ENCODE data around the gene SMC4. TPM values are rescaled to one million over a fixed set of nuclear protein-coding genes. Genes with fewer than 3 reads are reported as not detected.
A peak's percentile ranks its signal among the peaks of the same experiment; 100 is the strongest.

The SMC4 gene
- total RNA-seq, 1 experiment from 2014 or later = 186 TPM

DNA sequence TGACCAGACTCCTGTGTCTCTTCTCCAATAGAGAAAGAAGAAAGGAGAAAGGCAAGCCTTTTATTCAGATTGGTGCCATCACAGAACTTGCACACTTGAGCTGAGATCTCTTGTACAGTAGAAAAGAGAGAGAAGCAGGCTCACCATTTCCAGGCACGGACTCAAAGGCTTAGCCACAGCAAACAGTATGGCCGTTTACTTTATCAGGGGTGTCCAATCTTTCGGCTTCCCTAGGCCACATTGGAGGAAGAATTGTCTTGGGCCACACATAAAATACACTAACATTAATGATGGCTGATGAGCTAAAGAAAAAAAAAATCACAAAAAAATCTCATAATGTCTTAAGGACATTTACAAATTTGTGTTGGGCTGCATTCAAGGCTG is 5.4 kb upstream of the SMC4 start:
- no peak for DNase-seq (ENCODE audit: low read depth)

GRCh38 chr3:160395297-160395696 is 4.2 kb upstream of the SMC4 start:
- peak; percentile 67 for DNase-seq (ENCODE audit: low read depth)

DNA sequence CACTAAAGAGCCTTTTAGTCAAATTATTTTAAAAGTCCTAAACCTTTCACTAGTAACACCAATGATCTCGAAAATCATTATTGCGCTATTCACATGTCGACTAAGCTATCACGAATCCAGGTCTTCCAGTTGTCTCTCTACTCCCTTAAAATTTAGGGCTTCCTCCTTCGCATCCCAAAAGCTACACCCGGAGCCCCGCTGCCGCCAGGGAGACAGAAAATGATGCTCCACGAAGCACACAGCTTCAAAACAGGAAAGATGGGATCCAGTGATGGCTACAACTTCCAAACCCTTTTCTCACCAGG is 678 bp upstream of the SMC4 start:
- DNase-seq (ENCODE audit: low read depth) = no peak

- DNase-seq (ENCODE audit: low read depth) = peak; percentile 48
Measured at GRCh38 chr3:160400030-160400701, 716 bp downstream of the SMC4 start.

- peak; percentile 12 for DNase-seq (ENCODE audit: low read depth)
Measured at GRCh38 chr3:160400702-160401150, 1.3 kb downstream of the SMC4 start.

- DNase-seq (ENCODE audit: low read depth) = peak; percentile 73
Measured at GRCh38 chr3:160401291-160402095, 2.0 kb downstream of the SMC4 start.

DNA sequence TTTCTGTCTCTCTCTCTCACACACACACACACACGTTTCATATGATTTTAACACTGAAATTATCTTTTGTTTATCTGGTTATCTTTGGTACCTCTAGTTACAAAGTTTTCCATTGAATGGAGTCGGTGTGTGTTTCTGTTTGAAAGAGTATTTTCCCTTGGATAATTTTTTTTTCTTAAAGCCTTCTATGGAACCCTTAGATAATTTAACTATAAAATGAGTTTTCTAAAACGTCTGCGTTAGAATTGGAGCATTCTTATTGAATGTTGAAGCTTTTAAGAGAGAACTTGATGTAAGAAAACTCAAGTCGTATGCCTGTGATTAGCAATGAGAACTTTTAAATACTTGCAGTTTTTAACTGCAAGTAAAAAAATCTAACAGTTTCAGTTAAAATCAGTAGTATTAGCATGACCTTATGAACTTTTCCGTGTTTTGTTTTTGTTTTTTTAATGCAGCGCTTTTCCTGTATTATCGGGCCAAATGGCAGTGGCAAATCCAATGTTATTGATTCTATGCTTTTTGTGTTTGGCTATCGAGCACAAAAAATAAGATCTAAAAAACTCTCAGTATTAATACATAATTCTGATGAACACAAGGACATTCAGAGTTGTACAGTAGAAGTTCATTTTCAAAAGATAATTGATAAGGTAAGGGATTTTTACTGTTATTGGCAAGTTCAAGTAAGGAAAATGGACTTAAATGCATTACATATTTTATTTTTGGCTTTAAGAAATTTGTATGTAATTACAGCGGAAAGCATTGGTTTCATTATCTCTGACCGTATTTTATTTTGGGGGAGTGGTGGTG is 3.0 kb downstream of the SMC4 start:
- peak; percentile 10 for DNase-seq (ENCODE audit: low read depth)

DNA sequence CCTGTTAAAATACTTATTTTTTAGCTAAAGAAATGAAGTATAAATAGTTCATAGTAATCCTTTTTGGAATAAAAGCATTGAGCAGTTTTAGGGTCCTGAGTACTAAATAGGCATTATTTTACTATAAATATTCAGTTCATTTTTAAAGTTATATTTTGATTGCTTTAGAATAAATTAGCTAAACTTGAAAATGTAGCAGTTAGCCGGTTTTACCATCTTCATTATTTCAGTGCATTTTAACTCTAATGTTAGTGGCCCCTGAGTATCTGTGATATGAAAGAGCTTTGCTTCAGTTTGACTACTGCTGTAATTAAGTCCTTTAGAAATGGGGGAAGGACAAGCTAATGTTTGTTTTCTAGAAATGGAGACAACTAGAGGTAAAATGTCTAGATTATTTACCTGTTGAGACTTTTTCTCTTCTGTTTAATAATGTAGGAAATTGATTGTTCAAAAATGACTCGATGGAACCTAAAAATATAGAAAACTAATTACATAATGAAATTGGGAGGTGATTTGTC is 3.6 kb downstream of the SMC4 start:
- DNase-seq (ENCODE audit: low read depth) = peak; percentile 24

DNA sequence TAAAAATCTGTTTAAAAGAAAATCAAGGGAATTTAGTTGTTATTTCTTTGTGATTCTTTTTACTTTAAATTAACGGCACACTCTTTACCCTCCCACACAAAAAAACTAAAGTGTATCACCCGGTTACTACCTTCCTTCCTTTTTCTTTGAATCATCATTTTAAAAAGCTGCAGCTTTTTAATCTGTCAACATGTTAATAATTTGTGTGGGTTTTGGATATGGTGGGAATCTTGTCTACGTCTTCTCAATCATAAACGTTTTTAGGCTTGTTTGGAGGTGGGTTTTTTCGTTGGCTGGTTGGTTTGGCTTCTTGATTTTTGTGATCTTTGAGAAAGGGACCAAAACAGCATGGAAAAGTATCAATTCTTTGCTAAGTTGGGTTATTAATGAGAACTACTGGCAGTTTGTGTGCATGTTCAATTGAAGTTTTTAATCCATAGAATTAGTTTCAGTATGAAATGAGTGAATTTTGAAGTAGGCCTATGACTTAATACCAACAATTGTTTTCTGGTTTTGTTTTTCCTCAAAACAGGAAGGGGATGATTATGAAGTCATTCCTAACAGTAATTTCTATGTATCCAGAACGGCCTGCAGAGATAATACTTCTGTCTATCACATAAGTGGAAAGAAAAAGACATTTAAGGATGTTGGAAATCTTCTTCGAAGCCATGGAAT is 4.5 kb downstream of the SMC4 start:
- DNase-seq (ENCODE audit: low read depth) = peak; percentile 25

DNA sequence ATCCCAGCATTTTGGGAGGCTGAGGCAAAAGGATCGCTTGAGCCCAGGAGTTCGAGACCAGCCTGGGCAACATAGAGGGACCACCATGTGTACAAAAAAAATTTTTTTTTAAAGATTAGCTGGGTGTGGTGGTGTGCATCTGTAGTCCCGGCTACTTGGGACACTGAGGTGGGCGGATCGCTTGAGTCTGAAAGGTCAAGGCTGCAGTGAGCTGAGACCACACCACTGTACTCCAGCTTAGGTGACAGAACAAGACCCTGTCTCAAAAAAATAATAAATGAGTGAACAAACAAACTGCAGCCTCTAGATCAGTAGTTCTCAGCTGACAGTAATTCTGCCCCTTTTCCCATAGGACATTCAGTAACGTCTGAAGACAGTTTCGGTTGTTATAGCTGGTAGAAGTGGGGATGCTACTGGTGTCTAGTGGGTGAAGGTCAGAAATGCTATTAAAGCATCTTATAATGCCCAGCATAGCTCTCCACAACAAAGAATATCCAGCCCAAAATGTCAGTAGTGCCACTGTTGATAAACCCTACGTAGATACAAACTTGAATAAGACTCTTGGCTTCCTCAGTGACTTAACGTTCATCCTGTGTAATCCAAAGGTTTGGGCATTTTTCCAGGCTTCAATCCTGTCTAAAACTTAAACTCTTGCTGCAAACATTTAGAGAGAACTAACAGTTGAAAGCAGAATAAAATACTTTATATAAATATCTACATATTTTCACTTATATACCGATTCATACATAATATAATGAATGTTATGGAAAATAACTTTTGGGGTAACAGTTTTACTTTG is 10.6 kb downstream of the SMC4 start:
- no peak for DNase-seq (ENCODE audit: low read depth)

DNA sequence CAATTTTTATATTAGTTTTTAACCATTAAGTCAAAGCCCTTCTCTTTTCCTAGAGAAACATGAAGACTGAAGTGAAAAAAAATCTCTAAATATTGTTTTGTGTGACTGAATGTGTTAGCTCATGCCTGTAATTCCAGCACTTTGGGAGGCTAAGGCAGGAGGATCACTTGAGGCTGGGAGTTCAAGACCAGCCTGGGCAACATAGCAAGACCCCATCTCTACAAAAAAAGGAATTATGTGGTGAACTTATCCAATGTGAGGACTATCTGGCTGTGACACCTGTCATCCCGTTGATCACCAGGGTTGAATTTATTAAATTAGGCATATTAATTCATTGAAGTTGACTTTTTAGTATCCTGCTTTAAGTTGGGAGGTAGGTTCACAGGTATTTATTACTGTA is 13.0 kb downstream of the SMC4 start:
- DNase-seq (ENCODE audit: low read depth) = no peak

GRCh38 chr3:160413613-160414248 is 14.3 kb downstream of the SMC4 start:
- DNase-seq (ENCODE audit: low read depth) = peak; percentile 78

DNA sequence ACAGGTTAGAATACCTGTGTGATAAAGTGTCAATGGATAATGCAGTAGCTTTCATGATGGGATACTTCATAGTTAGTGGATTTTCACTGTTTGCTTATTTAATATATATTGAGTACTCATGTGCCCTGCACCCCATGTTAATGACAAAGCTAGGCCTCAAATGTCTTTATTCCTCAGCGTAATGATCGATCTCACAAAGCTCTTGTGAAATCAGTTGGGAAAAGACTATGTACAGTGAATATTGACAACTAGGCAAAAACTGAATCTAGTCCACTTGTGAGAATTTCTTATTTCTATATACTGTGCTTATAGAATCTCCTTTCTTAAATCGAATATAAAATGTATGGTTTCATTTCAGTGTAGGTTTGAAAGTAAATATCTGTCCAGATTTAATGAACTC is 17.9 kb downstream of the SMC4 start:
- no peak for DNase-seq (ENCODE audit: low read depth)

GRCh38 chr3:160427832-160428424 is 28.5 kb downstream of the SMC4 start:
- DNase-seq (ENCODE audit: low read depth) = no peak

GRCh38 chr3:160434071-160434470 is 34.6 kb downstream of the SMC4 start:
- DNase-seq (ENCODE audit: low read depth) = no peak

DNA sequence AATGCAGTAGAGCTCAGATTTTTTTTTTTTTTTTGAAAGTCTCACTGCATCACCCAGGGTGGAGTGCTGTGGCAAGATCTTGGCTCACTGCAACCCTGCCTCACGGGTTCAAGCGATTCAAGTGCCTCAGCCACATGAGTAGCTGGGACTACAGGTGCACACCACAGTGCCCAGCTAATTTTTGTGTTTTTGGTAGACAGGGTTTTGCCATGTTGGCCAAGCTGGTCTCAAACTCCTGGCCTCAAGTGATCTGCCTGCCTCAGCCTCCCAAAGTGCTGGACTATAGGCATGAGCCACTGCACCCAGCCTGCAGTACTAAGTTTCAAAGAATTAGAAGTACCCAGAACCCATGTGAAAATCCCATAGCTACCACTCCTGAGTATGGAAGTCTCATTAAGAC is 35.6 kb downstream of the SMC4 start:
- no peak for DNase-seq (ENCODE audit: low read depth)

DNA sequence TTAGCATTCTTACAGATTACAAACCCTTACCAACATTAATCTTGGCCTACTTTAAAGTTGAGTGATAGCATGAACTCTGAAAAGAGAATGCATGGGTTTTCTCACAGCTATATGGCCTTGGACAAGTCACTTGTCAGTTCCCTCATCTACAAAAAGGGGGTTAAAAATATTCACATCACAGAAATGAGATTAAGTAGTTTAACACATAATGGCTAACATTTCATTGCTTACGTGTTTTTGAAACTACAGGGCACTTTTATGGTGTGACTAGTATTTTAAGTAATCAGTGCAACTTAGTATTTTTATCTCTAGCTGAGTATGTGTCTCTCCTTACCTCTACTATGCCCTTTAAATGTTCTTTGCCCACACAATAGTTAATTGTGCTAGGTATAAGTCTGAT is 36.3 kb downstream of the SMC4 start:
- DNase-seq (ENCODE audit: low read depth) = no peak

DNA sequence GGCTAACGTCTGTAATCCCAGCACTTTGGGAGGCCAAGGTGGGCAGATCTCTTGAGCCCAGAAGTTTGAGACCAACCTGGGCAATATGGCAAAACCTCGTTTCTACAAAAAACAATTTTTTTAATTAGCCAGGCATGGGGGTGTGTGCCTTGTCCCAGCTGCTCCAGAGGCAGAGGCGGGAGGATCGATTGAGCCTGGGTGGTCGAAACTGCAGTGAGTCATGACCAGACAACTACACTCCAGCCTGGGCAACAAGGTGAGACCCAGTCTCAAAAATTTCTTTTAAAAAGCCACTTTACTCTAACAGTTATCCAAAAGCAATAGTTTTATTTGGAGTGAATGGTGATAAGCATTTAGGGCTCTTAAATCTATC is 37.6 kb downstream of the SMC4 start:
- DNase-seq (ENCODE audit: low read depth) = no peak

DNA sequence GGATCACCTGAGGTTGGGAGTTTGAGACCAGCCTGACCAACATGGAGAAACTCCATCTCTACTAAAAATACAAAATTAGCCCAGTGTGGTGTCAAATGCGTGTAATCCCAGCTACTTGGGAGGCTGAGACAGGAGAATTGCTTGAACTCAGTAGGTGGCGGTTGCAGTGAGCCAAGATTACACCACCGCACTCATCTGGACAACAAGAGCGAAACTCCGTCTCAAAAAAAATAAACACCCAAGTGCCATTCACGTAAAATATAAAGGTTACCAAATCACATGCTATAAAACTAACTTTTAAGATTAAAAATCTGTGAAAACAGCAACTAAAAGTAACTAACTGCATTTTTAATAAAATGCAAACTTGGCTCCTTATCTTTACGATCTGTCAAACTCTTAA is 41.2 kb downstream of the SMC4 start:
- DNase-seq (ENCODE audit: low read depth) = no peak

GRCh38 chr3:160444411-160444810 is 45.0 kb downstream of the SMC4 start:
- DNase-seq (ENCODE audit: low read depth) = no peak

Data from LHCN-M2 (cell line).